HG02610 (cell line): Measurements from ENCODE around the gene PEX16.
"Not testable (repeated sequence)": the region's sequence is repeated elsewhere in the genome, so short reads cannot be mapped to it uniquely, and the experiment has no call there.

Experiments used
- ATAC-seq: cut with Tn5 transposase; IDR thresholded peaks from one replicate; pipeline ENCODE4 v1.9.1; 2021; ENCODE audit warnings: mild to moderate bottlenecking, moderate library complexity; ENCODE audit not compliant: unreplicated experiment

The PEX16 gene

DNA sequence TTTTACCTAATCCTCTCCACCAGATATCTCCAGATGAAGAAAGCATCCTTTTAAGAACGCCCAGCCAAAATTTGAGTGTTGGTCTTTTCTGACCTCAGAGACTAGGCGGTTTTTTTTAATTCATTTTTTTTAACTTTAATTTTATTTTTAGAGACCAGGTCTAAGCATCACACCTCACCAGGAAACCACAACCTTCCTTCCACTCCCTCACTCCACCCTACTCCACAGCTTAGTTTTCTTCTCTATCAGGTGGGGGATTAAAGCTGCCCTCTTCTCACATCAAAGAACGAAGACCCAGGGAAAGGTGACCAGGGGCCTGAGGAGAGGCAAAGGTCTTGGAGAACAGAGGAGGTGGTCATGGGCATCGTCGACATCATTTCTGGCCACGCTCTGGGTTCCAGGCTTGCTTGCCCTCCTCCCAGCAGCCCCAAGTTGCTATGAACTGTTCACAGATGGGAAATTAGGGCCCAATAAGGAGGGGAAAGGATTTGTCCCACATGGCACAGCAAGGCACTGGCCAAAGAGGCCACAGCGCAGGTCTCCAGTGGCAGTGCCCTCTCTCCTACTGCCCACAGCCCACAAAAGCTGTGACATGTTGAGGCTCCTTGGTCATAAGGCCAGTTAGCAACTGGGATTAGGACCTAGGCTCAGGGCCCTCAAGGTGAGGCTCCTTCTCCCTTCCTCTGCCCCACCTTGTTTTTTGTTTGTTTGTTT, 1.4 kb upstream of the PEX16 start:
- no peak for ATAC-seq

DNA sequence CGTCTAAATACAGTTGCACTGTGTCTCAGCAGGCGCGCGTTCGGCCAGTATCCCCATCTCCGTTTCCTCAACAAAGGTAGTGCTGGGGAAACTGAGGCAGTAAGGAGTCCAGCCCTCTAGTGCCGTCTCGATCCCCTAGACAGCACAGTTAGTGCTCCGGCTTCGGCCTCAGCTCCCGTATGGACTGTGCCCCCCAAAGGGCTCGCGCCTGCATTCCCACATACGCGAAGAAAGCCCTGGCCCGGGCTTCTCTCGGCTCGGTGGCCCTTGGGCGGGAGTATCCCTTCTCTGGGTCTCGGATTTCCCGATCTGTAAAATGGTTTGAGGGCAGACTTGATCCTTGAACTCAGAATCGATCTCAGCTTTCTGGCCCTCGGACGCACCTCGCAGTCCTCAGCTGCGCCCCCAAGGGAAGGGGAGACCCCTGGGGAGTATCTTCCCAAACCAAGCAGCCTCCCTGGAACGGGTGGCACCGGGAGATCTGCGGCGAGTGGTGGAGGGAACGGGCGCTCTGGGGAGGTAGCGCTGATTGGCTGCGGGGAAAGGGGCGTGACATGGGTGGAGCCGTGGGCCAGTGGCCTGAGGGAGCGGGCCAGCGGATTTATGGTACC, 759 bp upstream of the PEX16 start:
- ATAC-seq: peak; percentile 34

DNA sequence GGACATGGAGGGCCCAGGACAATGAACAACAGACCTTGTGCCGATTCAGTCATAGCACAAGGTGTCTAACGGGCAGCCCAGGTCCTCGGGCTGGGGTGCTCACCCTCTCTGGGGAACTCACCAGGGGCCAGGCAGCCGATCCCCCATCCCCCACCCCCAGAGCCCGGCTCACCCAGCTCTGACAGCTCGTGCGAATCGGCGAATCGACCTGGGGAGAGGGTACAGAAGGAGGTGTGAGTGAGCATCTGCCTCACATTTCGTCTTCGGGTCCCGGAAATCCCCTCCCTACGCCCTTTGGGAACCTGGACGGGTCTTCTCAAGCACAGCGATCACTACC, 423 bp downstream of the PEX16 start:
- no peak for ATAC-seq

DNA sequence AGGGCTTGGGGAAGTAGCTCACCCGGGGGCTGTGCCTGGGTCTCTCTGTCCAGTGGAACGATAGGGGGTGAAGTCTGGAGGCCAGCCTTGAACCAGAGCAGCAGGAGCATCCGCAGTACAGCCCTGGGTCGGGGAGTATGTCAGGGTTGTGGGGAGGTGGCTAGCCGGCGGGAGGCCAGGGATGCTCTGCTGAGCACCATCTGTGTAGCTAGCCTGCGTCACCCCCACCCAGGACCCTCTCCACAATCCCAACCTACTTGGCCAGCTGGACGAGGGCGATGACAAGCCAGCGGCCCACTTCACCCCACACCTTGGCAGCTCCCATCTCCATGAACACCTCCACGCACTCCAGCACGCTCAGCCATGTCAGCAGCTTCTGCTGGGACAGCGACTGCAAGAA, 2.2 kb downstream of the PEX16 start:
- ATAC-seq: no peak

DNA sequence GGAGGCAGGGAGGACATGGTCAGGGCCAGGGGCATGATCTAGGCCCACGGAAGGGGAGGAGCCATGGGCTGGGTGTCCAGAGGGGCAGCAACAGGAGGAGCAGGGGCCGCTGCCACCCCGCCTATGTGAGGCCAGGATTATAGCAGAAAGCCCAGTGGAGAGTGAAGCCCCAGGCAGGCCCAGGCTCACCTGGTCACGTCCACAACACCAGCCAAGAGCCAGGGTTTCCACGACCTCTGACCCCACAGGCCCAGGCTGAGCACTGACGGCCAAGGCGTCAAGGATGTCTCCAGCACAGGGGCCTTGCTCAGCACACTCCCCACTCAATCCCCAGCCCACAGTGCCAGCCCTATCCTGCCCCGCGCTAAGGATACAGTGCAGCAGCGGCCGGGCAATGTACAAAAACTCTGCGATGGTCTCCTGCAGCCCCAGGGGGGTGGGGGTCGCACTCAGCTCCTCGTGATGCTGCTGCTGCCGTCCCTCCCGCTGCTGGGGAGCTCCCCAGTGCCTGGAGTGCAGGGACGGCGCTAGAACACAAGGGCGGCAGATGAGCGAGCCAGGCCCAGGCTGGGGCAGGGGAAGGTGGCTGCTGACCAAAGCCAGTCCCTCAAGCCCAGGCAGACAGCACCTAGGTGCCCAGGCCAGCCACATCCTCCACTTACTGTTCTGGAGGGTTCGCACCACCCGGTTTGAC, 3.6 kb downstream of the PEX16 start:
- no peak for ATAC-seq

DNA sequence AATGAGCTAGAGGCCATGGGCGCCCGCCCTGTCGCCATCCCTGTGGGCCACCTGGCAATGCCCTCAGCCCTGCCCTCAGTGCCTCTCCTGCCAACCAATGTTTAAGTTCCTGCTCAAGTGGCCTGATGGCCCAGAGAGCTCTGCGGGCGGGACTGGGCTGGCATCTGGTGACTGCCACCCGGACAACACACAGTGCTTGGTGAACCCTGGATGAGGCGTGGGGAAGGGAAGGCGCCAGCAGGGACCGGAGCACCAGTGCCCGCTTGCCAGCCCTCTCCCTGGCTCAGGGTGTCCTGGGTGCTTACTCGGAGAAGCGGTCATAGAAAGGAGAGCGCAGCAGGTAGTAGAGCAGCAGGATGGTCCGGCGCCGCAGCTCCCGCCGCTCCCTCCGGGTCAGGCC, 4.2 kb downstream of the PEX16 start:
- ATAC-seq: no peak

DNA sequence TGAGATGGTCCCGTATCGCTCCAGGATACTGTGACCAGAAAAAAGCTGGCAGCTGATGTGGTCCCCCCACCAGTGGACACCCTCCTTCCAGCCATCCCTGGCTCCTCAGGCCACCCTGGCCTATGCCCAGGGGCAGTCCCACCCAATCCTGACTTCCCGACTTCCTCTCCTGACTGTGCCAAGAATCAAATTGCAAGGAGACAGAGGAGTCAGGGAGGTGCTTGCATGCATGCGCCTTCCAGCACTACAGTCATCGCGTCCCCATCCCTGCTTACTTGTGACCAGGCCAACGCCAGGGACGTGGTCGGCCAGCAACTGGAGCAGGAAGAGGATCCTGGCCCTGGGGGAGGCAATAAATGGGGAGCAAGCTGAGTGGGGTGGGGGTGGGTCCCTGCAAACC, 7.1 kb downstream of the PEX16 start:
- ATAC-seq: no peak

DNA sequence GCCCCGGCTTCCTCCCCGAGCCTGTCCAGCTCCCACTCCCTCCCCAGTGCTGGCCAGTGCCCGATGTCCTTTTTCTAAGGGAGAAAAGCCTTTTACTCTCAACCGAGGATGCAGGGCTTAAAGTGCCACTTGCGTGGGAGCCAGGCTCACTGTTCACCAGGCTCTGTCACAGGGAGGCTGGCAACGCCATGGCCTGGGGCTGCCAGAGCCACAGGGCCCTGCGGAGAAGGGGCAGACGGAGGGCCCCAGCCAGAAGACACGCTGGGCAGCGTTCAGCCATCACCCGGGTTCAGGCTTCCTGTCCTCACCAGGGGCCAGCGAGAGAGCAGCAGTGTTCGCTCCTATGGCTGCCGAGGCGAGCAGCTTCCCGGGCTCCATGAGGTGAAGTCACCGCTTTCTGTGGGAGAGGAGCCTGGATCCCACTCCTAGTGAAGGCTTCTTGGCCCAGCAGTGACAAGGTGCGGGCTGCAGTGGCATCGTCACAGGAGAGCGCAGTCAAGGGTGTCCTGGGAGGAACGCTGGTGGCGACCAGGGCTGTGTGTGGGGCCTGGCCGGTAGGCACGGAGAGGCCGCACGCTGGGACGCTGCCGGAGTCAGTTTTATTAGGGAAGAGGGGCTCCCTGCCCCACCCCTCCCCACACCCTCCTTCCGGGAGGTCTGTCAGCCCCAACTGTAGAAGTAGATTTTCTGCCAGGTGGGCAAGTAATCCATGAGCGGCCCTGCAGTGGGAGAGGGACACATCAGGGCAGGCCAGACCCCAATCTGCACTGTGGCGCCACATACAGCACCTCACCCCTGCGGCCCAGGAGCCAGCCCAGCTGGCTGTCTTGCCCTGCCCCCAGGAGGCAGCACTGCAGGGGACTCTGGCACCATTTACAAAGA, 7.8 kb downstream of the PEX16 start:
- no peak for ATAC-seq

DNA sequence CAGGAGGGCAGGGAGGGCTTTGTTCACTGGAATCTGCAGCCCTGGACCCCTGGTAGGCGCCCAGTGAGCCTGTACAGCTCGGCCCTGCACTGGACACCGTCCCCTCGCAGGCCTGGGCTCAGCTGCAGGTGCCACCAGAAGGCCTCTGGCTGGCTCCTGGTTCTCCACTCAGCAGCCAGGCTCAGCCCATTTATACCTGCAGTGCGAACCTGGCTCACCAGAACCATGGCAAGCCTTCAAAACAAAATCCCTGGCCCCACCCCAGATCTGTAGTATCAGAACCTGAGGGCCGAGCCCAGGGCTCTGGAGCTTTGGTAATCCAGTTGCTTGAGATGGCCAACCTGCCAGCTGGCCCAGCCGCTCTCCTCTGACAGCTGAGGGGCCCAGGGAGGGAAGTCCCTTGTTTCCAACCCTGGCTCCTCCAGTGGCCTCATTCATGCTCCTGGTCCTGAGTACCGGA, 9.7 kb downstream of the PEX16 start:
- ATAC-seq: no peak

DNA sequence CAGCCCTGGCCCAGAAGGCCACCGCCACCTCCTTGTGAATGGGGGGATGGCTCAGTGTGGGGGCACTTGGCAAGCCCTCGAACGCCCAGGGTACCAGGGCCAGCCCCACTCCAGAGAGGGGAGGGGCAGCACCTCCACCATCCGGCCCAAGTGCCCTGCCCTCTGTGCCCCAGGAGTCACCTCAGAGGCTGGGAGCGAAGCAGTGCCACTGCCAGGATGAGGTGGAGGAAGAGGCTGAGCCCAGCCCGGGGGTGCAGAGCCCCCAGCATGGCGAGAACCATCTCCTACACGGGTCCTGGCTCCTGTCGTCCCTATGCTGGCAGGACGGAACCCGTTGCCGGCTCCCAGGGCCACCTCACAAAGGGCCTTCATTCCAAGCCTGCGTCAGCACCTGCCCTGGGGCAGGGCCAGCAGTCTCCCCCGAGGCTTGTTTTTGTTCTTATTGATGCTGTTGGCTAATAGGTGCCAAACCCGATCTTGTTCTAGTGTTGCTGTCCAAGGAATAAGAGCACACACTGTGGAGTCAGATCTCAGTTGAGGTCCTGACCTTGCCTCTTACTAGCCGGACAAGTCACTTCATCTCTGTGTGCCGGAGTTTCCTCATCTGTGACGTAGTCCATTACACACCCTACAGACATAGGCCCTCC, 10.6 kb downstream of the PEX16 start, which contains the start of gene FREY1:
FREY1 (minus strand) TSS at position 307 of the 647 bp plus-strand sequence; CDS start at position 281, 26 bp downstream.
- no peak for ATAC-seq

DNA sequence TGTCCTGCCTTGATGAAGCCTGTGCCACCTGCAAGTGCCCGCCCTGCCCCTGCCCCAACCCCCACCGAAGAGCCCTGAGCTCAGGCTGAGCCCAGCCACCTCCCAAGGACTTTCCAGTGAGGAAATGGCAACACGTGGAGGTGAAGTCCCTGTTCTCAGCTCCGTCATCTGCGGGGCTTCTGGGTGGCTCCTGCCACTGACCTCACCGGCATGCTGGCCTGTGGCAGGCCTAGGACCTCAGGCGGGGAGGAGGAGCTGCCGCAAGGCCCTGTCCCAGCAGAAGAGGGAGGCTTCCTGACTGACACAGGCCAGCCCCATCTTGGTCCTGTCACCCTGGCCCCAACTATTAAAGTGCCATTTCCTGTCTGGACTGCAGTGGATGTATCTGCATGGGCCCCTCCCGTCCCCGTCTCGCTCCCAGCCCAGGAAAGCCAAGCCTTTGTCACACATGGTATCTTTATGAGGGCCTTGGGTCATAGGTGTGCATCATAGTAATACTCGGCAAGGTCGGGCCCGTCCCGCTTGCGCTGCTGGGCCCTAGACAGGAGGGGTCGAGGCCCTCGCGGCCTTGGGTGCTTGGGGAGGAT, 11.5 kb downstream of the PEX16 start:
- no peak for ATAC-seq

DNA sequence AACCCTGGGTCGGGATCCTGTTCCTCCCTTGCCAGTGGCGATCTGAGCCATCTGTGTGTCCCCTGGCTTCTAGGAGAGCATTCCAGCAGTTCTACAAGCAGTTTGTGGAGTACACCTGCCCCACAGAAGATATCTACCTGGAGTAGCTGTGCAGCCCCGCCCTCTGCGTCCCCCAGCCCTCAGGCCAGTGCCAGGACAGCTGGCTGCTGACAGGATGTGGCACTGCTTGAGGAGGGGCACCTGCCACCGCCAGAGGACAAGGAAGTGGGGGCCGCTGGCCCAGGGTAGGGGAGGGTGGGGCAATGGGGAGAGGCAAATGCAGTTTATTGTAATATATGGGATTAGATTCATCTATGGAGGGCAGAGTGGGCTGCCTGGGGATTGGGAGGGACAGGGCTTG, 12.1 kb downstream of the PEX16 start:
- not testable (repeated sequence) for ATAC-seq

DNA sequence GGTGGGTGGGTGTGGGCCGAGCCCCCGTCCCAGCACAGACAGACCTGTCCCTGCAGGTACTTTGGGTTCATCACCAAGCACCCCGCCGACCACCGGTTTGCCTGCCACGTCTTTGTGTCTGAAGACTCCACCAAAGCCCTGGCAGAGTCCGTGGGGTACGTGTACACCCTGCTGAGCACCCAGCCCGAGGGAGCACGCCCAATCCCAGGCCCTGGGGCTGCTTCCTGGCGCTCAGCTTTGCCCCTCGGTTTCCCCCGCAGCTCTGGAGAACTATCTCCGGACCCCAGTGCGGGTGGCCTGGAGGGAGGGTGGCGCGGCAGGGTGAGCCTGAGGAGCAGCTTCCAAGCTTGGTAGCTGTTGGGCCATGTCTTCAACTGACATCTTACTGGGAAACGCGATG, 12.6 kb downstream of the PEX16 start:
- ATAC-seq: no peak

DNA sequence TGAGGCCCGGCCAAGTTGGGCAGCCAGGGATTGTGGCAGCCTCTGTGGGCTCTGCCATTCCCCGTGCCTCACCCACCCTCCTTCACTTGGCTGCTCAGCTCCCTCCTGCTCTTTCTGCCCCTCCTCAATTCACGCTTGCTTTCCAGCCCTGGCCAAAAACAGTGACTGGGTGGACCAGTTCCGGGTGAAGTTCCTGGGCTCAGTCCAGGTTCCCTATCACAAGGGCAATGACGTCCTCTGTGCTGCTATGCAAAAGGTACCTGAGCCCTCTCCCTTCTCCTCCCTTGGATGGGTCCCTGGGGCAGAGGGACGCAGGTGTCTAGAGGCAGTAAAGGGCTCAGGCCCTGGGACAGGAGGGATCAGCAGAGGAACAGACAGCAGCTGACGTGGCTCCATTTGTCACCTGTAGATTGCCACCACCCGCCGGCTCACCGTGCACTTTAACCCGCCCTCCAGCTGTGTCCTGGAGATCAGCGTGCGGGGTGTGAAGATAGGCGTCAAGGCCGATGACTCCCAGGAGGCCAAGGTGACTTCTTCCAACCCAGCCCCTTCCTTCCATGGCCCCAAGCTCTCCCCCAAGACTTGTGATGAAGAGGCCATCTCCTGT, 13.3 kb downstream of the PEX16 start:
- no peak for ATAC-seq

DNA sequence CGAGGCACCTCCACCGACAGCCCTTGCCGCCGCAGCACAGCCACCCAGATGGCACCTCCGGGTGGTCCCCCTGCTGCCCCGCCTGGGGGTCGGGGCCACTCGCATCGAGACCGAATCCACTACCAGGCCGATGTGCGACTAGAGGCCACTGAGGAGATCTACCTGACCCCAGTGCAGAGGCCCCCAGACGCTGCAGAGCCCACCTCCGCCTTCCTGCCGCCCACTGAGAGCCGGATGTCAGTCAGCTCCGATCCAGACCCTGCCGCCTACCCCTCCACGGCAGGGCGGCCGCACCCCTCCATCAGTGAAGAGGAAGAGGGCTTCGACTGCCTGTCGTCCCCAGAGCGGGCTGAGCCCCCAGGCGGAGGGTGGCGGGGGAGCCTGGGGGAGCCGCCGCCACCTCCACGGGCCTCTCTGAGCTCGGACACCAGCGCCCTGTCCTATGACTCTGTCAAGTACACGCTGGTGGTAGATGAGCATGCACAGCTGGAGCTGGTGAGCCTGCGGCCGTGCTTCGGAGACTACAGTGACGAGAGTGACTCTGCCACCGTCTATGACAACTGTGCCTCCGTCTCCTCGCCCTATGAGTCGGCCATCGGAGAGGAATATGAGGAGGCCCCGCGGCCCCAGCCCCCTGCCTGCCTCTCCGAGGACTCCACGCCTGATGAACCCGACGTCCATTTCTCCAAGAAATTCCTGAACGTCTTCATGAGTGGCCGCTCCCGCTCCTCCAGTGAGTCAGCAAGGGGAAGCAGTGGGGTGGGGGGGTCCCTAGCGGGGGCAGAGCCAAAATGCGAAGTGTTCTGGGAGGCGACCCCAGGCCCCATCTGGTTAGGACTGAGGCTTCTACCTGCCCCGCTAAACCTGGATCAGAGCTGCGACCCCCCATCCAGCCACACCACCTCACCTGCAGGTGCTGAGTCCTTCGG, 15.0 kb downstream of the PEX16 start:
- ATAC-seq: no peak

DNA sequence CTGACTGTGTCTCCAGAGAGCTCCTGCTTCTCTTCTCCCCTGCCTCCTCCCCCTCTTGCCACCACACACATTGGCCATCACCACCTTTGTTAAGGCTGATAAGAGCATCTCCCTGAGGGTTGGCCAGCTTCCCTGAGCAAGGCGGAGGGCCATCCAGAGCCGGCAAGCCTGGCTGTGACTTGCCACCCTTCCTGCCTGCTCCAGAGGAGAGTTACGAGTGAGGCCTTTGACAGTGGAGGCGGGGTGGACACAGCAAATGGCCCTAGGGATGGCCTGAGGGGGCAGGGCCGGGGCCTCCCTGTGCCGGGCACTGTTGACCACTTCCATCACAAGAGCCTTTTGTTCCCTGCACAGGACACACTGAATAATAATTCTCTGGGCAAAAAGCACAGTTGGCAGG, 16.1 kb downstream of the PEX16 start:
- no peak for ATAC-seq

DNA sequence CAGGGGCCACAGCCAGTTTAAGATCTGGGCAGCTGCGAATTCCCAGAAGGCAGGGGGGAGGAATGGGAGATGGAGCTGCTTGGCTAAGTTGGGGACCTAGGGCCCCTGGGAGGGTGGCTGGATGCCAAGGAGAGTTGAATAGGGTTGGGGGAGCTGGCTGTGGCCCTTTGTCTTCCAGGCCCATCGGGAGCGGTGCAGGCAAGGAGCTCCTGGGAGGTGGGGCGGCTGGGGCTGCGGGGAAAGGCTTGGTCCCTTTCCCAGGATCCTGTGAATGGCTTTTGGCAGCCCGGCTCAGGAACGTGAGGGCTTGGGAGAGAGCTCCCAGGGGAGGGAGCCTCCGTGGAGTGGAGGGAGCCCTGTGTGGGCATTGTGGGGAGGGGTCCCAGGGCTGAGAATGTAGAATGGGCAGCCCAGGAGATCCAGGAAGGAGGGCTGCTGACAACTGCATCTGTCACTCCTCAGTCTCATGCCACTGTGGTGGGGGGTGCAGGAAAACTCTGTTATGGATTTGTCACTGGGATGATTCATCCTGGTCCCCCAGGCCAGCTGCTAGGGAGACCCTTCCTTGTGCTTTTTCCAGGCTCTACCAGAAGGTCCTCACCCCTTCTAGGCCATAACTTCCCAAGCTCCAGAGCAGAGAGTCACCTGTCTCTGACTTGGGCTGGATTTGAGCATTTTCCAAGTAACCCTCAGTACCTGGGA, 16.6 kb downstream of the PEX16 start:
- ATAC-seq: no peak

DNA sequence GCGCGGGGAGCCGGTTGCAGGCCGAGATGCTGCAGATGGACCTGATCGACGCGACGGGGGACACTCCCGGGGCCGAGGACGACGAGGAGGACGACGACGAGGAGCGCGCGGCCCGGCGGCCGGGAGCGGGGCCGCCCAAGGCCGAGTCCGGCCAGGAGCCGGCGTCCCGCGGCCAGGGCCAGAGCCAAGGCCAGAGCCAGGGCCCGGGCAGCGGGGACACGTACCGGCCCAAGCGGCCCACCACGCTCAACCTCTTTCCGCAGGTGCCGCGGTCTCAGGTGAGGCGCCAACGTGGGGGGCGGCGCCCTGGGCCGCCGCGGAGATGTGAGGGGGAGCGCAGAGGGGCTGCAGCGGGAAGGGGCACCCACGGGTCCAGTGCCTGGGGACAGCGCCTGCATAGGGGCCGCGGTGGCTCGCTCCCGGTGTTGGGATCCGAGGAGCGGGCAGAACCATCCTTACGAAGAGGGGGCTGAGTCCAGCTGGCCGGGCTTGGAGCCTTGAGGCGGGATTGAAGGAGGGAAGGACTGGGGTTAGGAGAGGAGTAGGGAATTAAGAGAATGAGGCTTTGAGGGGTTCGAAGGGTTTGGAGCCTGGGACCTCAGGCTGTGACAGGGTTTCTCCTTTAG, 17.4 kb downstream of the PEX16 start:
- not testable (repeated sequence) for ATAC-seq
